NCI-H2107 (cell line): ENCODE measurements around the gene DHRS4.
A peak's percentile ranks its signal among the peaks of the same experiment; 100 is the strongest.

Experiments
- DNase-seq: peaks from one replicate; lab custom pipeline; 2025; lab: John Stamatoyannopoulos, UW

The DHRS4 gene

GRCh38 chr14:23953464-23954278 lies at the start of gene DHRS4:
TSS of gene DHRS4 (plus strand) at chr14:23953770. CDS start at chr14:23953789, 19 bp downstream.
- peak; percentile 89 for DNase-seq

DNA sequence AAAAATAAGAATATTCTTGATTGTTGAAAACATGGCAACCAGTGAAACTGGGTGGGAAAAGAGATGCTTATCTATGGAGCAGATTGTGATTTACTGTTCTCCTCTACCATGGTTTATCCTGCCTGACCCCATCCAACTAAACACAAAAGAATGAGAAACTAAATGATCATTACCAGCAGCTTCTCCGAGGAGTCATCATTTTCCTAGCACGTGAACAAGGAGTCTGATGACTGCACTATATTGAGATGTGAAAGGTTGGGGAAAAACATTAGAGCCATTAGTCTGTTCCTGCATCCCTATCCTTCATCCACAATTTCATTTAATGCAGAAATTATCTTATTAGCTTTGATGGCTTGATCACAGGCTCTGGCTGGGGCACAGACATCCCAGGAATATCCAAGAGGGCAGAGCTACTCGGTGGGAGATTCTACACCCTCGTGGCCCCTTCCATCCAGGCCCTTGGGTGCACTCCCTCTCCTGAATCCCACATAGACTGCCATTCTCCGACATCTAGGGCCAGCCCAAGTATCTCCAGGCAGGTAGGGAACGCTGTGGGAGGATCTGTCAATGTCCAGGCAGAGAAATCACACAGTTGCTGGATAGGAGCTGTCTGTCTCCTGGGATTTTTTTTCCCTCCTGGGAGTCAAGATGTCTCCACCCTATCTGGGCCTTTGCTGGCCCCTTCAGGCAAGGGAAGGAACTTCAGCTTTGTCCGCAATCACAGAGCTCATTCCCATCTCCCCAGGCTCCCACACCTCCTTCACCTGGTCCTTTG lies 43.3 kb upstream of the DHRS4 start:
- peak; percentile 52 for DNase-seq

DNA sequence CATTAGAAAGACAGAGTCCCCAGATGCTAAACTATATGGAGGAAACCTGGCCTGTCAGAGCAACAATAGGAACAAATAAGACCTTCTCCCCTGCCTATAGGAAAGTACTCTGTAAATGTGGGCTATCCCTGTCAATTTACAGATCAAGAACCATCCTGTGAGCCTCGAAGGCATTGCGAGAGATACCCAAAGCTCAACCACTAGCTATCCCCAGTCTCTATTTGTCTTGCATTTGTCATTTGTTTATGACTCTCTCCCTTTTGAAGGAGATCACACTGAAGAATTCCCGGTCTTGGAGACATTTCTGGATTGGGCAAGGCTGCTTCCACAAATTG lies 42.7 kb upstream of the DHRS4 start:
- DNase-seq = no peak

- DNase-seq = no peak
Observed at GRCh38 chr14:23915559-23915958, 38.0 kb upstream of the DHRS4 start.

- DNase-seq = no peak
Observed at GRCh38 chr14:23916004-23916403, 37.6 kb upstream of the DHRS4 start.

GRCh38 chr14:23916446-23916845 lies 37.1 kb upstream of the DHRS4 start:
- no peak for DNase-seq

GRCh38 chr14:23922545-23922944 lies 31.0 kb upstream of the DHRS4 start:
- DNase-seq = no peak

GRCh38 chr14:23925523-23926075 lies 28.0 kb upstream of the DHRS4 start:
- no peak for DNase-seq

DNA sequence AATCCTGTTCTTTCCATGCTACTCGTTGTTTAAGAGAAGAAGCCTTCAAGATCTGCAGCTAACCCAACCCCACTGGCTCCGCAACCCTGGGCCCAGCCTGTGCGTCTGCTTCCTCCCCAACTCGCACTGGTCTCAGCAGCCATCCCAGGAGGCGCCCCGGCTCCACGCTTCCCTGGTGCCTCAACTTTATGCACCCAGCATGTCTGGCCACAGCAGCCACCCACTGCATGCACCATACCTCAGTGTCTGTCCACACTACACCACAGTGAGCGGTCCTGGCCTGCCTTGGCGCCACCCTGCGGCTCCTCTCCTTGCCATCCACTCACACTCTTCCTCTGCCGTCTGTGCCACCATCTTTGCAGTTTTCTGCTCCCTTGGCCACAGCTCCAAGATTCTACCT lies 27.0 kb upstream of the DHRS4 start:
- DNase-seq = no peak

- no peak for DNase-seq
Observed at GRCh38 chr14:23929136-23929535, 24.4 kb upstream of the DHRS4 start.

DNA sequence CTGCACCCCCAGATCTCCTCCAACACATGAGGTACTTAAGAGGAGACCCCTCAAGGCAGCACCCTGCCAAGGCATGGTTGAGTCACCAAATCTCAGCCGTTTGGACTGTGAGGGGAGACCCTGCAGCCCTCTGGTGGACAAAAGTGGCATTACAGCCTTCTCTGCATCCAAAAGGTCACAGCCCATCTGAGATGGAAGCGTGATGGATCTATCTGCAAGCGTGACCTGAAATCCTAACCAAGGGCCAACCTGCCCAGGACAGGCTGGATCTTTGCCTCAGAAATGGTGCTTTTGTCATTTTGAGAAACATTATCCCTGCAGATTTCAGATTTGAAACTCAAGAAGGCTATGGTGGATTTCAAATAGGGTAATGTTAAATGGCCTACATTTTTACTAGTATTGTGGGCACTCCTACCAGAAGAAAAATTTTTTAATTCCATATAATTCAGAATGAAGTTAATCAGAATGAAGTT lies 23.7 kb upstream of the DHRS4 start:
- DNase-seq = peak; percentile 78

- DNase-seq = no peak
Observed at GRCh38 chr14:23930742-23931141, 22.8 kb upstream of the DHRS4 start.

DNA sequence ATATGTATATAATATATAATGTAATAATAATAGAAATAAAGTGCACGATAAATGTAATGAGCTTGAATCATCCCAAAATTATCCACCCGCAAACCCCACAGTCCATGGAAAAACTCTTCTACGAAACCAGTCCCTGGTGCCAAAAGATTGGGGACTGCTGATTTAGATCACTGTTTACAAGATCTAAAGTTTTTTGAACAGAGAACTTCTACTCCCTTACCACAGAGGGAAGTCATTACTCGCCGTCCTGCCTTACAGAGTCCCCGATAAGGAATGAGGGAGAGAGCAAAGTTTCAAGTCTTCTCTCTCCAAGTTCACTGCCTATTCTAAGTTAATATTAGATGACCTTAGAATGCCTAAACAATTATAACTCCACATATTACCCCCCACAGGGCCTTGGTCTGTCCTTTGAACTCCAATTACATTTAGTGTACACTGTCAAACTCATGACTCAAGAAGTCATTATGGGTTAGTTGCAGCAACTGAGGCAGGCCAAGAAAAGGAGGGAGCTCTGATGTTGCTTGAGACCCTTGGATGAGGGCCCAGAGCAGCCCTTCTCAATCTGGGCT lies 21.8 kb upstream of the DHRS4 start:
- DNase-seq = no peak

DNA sequence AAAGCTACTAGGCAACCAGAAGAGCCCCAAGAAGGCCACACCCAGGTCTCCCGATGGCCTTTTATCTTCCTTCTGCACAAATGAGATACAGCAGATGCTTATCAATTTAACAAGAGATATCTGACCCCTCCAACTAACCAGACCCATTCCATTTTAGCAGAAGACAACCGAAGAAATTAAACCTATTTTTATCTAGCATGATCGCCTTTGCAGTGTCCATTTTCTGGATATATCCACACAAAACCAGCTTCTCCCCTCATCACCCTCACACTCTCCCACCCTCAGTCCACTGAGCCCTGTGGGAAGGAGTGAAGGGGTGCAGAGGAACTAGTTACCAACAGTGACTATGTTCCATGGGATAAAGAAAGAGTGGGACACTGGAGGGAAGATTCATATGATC lies 20.9 kb upstream of the DHRS4 start:
- DNase-seq = no peak

GRCh38 chr14:23933108-23933741 lies 20.3 kb upstream of the DHRS4 start:
- DNase-seq = no peak

GRCh38 chr14:23933742-23934128 lies 19.8 kb upstream of the DHRS4 start:
- no peak for DNase-seq

DNA sequence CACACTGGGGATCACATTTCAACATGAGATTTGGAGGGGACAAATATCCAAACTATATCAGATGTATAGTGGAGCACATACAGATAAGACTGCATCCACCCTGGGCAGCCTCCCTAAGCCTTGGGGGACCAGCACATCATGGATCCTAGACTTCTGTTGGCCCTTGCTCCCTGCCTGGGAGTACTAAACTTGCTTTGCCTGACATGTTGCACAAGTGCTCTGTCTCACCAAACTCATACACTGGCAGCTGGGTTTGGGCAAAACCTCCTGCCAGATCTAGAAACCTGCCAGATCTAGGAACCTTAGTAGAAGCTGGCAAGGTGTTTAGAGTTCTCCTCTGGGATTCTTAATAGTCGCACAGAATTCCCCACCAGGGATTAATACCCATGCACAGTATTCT lies 18.4 kb upstream of the DHRS4 start:
- DNase-seq = no peak

DNA sequence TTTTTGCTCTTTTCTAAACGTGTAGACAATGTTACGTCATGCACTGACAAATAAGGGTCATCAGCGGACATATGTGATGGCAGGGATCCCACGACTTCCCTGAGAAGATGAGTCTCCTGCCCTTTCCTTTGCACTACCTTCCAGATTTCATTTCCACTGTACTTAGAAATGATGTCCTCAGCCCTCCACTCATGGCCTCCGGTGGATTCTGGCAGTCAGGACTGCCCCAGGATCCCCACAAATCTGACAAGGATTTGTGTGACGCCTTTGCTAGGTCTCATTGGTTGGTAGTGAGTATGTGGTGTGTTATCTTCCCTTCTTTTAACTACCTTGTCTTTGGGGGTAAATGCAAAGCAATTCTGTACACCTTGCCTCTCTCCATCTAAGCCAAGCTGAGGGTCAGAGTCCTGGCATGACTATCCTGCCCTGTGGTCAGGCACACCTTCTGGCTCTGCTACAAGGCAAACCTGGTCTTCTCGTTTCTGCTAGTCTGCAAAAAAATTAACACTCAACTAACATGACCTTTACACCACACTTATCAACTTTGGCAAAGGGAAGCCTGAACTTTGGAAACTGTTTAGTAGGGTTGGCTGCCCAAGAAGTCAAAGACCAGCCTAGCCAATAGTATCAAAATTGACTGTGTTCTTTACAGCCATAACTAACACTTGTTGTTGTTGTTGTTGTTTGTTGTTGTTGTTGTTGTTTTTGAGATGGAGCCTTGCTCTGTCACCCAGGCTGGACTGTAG lies 17.3 kb upstream of the DHRS4 start:
- DNase-seq = no peak

DNA sequence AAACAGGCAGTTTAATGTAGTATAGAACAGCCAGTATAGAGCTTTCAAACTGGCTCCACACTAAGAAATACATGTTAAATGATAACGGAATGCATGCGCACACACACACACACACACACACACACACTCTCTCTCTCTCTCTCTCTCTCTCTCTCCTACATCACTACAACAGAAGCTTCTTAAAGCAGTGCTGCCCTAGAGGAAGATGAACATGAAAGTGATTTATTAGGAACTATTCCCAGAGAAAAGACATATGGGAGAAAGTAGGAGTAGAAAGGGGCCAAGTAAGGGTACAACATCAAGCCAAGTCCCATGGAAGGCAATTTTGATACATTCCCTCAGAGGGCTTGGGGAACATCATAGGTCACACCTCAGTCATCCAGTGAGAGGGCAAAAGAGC lies 16.4 kb upstream of the DHRS4 start:
- DNase-seq = no peak

GRCh38 chr14:23938823-23939222 lies 14.7 kb upstream of the DHRS4 start:
- no peak for DNase-seq

- DNase-seq = no peak
Observed at GRCh38 chr14:23939607-23940326, 13.8 kb upstream of the DHRS4 start.
